HG03439 (cell line): ENCODE data around the gene MAN1C1.

ENCODE experiments used
- ATAC-seq: cut with Tn5 transposase; IDR thresholded peaks from one replicate; pipeline ENCODE4 v1.9.1; 2021; ENCODE audit warnings: mild to moderate bottlenecking, moderate library complexity; ENCODE audit not compliant: unreplicated experiment

The MAN1C1 gene

DNA sequence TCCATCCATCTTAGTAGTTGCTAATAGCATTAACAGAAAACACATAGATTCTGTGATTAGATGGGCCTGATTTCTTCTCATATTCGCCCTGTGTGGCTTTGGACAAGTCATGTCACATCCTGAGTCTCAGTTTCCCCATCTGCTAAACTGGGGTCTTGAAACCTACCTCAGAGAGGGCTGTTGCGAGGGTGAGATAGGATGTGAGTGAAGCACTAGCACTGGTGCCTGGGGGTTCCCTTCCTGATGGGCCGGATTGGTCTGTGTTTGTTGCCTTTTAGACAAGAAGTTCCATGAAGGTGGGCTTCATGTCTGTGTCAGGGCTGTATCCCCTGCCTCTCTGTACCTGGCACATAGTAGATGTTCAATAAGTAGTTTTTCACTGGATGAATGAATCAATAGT is 3.5 kb upstream of the MAN1C1 start:
- no peak for ATAC-seq

DNA sequence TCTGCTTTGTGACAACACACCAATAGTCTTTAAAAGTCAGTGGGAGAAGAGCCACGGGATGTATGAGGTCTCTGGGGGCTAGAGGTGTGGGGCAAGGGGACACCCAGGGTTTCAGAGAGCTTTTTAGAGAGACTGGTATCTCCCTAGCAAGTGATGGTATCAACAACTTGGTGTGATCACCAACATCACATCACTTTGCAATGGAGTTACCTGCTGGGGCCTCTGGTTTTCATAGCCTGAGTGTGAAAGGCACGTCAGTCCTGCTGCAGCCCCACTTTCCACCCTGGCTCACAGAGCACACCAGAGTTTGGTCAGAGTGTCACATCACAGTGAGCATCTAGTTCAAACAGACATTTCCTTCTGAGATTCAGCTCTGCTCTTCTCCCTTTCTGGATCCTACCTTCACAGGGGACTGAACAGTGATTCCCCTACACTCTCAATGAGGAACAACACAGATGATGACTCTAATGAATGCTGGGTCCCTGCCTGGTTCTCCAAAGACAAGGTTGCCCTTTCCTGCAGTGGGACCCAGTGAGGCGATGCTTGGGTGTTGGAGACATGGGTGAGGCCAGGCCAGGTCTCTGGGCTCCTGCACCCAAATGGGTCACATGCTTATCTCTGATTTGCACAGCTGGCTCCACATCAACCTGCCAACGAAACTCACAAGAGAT is 2.0 kb upstream of the MAN1C1 start:
- no peak for ATAC-seq

DNA sequence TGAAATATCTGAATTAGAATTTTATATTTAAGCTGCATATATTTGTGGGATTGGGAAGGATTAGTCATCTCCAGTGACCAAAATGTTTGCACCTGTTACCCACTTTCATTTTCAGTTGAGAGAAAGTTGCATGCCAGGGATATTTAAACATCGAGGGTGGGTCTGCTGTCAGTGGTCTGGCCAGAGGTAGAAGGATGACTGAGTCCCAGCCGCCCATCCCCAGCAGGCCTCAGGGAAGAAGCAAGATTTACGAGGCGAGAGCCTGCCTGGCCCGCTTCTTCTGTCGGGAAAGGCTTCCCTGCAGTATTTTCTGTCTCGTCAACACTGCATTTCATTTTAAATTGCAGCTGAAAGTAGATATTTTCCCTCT is 1.4 kb upstream of the MAN1C1 start:
- ATAC-seq = no peak

DNA sequence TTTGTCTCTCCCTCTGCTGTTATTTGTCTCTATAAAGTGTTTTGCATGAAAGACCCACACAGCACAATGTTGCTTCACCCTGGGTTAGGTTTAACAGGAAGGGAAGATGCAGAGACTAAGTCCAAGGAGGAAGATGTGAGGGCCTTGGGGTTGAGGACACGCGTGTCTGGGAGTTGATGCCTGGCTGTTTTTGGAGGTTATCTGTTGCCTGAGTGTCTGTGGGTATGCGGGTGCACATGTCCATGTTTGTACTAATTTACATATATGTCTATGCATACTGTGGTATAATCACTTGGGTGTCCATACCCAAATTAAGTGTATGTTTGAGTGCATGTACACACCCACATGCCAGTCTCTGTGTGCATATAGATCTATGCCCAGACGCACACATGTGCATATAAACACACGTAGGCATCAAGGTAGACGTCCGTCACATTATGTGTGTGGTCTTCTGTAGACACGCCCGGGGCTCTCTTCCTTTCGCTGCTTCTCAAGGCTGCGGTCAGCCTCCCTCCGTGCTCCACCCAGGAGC is 962 bp upstream of the MAN1C1 start:
- ATAC-seq = no peak

DNA sequence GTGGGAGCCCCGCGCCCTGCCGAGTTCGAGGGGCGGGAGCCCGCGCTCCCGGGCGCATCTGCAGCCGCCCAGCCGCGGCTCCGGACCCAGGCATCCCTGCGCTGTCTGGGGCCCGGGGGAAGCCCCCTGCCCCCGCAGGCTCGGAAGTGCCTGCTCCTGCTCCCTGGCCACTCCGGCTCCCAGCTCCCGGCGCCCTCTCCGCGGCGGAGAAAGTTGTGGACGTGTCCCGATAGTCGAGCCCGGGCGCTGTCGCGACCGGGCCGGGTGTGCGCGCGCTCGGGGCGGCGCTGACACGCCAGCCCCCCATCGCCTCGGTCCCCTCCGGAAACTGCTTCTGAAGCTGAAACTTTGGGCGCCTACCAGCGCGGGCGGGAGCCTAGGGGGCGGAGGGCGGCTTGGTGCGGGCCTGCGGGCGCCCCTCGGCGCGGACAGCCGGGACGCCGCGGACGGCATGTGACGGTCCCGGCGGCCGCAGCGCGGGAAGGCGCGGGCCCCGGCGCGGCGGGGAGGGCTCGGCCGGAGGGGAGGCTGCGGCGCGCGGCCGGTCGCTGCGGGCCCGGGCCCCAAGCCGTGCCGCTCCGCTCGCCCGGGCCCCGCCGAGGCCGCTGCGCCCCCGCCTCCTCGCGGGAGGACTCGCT is 515 bp downstream of the MAN1C1 start:
- ATAC-seq = no peak

DNA sequence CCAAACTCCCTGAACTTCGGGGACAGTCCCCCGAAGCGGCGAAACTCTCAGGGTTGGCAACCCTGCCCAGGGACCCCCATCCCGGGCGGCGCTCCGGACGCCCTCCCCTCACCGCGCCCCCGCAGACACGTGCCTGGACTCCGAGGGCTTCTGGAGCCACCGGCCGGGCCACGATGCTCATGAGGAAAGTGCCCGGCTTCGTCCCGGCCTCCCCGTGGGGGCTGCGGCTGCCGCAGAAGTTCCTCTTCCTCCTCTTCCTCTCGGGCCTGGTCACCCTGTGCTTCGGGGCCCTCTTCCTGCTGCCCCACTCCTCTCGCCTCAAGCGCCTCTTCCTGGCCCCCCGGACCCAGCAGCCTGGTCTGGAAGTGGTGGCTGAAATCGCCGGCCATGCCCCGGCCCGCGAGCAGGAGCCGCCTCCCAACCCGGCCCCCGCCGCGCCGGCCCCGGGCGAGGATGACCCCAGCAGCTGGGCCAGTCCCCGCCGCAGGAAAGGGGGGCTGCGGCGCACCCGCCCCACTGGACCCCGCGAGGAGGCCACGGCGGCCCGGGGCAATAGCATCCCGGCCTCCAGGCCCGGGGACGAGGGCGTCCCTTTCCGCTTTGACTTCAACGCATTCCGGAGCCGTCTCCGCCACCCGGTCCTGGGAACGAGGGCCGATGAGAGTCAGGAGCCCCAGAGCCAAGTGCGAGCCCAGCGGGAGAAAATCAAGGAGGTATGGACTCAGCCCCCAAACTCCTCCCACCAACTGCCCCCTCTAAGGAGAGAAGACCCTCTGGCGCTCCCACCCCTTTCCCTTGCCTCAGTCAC is 1.2 kb downstream of the MAN1C1 start:
- ATAC-seq = no peak

DNA sequence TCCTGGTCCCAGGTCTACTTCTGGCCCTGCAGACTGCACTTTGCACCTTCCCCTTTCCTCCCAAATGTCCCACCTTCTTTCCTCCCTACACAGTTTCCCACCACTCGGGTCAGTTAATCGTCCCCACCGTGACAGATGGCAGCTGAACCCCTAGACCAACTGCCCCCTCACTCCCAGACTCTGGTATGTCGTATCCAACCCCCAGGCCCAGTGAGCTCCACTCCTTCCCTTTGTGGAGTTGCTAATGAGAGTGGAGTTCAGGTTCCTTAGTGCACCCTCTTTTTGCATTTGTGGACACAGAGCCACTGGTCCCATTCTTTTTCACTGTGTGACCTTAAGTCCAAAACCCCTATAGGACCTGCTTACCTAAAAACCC is 1.8 kb downstream of the MAN1C1 start:
- no peak for ATAC-seq

DNA sequence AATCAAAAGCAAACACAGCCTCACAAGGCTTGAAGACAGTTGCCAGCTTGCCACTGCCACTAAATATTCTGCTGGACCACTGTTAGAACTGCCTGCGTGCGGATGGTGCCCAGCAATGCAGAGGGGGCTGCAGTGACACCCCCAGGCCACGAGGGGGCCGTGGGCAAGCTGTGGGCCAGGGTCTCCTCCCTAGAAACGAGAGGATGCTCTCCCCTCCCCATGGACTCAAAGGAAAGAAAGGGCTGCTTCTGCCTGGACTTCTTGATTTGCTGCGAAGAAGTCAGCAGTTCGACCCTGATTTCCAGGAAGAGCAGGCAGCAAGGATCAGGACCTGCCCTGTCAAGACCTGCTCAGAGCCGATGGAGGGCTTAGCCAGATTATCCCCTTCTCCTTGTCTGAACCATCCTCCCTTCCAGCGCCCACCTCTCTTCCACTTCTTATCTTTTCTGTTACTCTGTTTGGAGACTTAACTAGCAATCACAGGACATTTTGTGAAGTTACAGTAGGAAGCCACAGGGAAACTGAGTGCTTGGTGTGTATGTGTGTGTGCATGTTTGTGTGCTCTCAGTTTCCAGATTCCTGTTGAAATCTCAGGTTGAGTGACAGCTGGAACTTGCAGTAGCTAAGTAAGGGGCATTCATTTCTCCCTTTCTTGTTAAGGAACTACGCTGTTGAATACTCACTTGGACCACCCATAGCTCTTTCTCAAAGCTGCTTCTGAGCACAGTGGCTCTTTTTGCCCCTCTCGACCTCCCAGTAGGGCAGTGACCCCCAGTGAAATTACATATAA is 2.7 kb downstream of the MAN1C1 start:
- no peak for ATAC-seq

DNA sequence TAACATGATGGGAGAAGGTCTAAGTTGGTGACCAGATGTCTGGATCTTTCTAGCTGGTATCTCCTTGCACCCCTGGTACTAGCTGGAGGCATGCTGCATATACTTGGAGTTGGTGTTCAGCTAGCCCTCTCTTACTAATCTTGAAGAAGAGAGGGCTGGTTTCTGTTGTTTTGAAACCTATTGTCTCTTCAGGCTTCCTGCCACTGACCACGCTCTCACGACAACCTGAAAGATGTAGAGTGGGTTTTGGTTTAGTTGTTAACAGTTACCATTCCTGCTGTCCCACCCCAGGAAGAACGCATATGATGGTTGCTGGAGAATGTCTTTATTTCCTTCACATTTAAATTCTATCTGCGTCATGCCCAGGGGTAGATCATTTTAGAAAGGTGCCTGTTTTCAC is 3.6 kb downstream of the MAN1C1 start:
- ATAC-seq = no peak

DNA sequence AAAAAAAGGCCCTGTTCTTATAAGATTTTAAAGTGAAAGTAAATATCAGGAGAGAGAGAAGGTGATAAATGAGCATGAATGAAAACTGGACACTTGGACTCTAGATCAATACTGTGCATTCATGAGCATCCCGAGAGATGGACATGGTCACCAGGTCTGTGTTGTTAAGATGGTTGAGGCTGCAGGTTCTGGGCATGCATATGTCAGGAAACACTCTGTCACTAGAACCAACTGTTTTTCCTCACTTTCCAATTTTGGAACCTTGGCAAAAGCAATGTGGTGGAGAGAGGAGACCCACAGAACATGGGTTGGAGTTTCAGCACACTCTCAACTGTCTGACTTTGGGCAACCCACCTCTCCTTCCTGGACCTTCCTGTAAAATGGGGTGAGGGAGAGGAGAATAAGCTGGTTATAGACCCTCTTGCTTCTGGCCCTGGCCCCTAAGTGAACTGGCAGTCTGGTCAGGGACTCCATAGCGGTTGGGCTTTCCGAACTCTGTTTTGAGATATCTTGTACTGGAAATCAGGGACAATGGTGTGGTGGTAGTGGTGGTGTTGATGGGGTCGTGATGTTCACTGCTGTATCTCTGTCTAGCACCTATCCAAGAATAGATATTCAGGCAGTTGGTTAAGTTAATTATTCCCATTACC is 4.2 kb downstream of the MAN1C1 start:
- no peak for ATAC-seq

DNA sequence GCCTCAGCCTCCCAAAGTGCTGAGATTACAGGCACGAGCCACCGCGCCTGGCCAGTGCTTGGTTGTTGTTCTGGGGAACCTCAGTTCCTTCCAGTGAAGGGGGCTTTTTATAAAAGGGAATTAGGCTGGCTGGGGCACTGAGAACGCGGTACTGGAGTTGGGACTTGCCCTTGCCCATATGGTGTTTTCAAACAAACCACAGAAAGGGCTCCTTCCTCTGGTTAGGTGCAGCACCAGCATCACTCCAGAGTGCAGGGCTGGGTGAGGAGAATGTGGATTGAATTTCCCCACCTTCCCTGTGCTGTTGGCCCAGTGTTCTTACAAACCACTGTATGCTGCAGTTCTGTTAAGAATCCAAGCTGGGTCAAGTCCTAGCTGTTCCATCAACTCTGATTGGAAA is 5.3 kb downstream of the MAN1C1 start:
- no peak for ATAC-seq

DNA sequence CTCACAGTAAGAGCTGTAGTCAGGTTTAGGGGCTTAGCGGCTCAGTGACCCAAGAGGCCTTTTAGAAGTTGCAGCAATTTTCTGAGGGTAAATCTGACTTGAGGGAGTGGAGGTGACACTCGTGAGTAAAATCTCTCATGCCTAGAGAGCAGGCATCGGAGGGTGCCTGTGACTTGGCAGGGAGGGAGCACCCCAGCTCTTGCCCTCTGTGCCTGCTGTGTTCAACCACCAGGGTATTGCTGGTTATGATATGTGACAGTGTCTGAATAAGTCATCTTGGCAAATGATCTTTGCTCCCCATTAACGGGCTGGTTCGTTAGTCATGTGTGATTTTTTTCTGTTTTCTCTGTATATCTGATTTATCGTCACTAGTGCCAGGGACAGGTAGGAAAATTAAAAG is 5.9 kb downstream of the MAN1C1 start:
- no peak for ATAC-seq

DNA sequence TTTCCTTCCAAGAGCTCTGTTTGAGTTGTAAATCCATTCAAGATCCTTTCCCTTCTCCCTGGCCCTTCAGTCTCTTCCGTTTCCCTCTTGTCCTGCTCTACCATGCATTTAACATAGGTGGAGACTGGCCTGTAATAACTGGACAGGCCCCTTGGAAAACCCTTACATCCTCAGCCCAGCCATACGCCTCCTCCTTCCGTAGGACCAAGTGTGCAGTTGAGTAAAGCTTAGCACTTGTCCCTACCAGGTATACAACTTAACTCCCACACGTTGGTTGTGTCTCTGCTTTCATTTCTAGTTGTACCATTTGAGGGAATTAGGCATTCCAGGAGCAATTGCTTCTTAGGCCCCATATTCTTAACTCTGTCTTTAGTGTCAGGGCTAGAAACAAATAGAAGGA is 6.4 kb downstream of the MAN1C1 start:
- ATAC-seq = no peak

DNA sequence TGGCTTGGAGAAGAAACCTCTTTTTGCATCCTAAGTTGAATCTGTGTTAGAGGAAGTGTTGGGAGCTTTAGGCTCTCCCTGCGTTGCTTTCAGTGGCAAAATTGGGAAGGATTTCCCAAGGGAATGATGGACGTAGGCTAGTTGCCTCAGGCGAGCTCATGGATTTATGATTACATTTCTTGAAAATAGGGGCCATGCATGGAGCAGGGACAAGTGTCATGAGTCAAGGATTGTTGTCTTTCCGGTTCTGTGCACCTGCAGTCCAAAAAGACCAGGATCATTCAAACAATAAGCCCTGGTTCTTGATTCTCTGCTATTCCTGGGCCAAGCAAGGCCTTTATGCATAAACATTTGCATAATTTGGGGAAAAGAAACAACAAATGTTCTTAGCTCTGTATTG is 7.1 kb downstream of the MAN1C1 start:
- ATAC-seq = no peak

DNA sequence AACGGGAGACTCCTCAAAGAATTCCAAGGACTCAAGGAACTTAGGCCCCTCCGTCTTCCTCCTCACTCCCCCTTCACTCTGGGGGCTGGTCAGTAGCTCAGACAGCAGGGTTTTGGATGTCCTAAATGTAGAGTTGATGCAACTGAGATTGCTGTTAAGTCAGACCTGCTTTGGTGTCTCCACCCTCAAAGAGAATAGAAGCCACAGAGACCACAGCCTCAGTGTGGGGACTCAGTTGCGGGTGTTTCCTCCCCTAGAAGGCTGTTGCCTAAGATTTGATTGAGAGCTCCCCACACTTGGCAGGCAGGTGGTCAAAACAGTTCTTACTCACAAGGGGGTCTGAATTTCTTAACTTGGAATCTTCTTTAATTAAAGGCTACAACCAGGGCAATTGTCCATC is 7.6 kb downstream of the MAN1C1 start:
- no peak for ATAC-seq

DNA sequence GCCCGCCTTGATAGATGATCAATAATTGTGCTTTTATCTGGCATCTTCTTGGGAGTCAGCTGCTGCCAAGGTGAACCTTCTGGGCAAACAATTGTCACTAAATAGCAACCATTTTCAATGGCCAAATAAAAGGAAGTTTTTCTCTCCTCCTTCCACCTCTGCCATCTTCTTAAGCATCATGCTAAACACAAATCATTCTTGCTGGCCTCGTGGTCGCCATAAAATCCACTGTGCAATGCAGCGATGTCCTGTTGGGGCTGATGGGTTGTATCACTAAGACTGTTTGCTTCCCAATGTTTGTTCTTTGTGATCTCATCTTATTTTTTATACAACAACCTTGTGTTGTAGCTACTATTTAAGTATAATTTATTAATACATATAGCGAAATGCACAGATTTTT is 8.0 kb downstream of the MAN1C1 start:
- ATAC-seq = no peak

DNA sequence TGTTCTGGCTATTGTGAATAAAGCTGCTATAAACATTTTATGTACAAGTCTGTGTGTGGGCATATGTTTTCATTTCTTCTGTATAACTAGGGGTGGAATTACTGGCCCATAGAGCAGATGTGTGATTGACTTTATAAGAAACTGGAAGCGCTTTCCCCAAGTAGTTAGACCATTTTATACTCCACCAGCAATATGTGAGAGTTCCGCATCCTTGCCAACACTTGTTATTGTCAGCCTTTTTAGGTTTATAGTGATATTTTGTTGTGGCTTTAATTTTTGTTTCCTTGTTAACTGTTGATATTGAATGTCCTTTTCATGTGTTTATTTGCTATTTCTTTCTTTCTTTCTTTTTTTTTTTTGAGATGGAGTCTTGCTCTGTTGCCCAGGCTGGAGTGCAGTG is 9.4 kb downstream of the MAN1C1 start:
- ATAC-seq = no peak

DNA sequence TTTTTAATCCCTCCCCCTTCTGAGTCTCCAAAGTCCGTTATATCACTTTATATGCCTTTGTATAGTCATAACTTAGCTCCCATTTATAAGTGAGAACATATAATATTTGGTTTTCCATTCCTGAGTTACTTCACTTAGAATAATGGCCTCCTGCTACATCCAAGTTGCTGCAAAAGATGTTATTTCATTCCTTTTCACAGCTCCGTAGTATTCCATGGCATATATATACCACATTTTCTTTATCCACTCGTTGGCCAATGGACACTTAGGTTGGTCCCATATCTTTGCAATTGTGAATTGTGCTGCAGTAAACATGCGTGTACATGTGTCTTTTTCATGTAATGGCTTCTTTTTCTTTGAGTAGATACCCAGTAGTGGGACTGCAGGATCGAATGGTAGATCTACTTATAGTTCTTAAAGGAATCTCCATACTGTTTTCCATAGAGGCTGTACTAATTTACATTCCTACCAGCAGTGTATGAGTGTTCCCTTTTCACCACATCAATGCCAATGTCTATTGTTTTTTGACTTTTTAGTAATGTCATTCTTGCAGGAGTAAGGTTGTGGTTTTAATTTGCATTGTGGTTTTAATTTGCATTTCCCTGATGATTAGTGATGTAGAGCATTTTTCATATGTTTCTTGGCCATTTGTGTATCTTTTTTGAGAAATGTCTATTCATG is 12.3 kb downstream of the MAN1C1 start:
- no peak for ATAC-seq

DNA sequence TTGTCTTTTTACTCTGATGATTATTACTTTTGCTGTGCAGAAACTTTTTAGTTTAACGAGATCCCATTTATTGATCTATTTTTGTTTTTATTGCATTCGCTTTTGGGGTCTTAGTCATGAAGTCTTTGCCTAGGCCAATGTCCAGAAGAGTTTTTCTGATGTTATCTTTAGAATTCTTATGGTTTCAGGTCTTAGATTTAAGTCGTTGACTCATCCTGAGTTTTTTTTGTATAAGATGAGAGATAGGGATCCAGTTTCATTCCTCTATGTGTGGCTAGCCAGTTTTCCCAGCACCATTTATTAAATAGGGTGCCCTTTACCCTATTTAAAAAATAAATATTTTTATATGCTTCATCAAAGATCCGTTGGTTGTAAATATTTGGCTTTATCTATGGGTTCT is 13.2 kb downstream of the MAN1C1 start:
- ATAC-seq = no peak
